ENCODE data around the gene SMTNL2.

DNA sequence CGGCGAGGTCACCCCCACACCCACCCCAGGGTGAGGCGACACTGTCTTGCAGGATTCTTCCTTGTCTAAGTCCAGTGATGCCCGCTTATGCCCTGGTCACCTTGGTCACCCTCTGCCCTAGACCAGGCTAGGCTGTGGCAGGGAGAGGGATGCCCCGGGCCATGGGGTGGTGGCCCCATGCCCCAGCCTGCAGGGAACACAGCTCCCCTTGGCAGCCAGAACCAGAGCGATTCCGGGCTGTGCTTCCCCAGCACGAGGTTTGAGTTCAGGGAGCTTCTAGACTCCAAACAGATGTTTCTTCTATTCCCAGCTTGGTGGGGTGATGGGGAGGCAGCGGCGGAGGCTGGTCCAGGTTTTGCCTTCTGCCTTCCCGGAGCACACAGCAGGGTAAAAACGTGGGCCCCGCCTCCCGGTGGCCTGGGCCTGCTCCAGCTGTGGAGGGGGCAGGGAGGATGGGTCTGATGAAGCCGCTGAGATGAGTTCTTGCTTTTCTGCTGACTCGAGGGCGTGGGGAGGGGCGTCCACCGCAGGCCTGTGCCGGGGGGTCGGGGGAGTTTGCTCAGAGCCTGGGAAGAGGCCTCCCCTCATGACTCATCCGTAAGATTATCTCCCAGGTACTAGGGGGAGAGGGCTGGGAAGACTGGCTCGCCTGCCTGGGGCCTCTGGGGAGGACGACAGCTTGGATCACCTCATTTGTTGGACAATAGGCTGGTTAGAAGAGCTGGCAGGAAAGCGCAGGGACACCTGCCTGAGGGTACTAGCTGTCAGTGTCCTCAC, 15.4 kb downstream of the SMTNL2 start:
- TF ChIP-seq, protein P1, sequence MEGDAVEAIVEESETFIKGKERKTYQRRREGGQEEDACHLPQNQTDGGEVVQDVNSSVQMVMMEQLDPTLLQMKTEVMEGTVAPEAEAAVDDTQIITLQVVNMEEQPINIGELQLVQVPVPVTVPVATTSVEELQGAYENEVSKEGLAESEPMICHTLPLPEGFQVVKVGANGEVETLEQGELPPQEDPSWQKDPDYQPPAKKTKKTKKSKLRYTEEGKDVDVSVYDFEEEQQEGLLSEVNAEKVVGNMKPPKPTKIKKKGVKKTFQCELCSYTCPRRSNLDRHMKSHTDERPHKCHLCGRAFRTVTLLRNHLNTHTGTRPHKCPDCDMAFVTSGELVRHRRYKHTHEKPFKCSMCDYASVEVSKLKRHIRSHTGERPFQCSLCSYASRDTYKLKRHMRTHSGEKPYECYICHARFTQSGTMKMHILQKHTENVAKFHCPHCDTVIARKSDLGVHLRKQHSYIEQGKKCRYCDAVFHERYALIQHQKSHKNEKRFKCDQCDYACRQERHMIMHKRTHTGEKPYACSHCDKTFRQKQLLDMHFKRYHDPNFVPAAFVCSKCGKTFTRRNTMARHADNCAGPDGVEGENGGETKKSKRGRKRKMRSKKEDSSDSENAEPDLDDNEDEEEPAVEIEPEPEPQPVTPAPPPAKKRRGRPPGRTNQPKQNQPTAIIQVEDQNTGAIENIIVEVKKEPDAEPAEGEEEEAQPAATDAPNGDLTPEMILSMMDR (IDR thresholded peaks at IDR 0.05; ENCODE audit: low read depth, low read length), result no peak
- TF ChIP-seq POLR2A (IDR thresholded peaks at IDR 0.05; ENCODE audit: extremely low read depth, insufficient read length), result no peak
- TF ChIP-seq, protein P2, sequence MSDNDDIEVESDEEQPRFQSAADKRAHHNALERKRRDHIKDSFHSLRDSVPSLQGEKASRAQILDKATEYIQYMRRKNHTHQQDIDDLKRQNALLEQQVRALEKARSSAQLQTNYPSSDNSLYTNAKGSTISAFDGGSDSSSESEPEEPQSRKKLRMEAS (IDR thresholded peaks at IDR 0.05; ENCODE audit: low read depth, low read length), result no peak

All from NB4 (cell line).